K562 (cell line): ENCODE data around the gene ZNF331. TPM values are rescaled to one million over a fixed set of nuclear protein-coding genes. Genes with fewer than 3 reads are reported as not detected.

Experiments used
- ATAC-seq: fragments of 200-7000 bp; cut with Tn5 transposase; 3 replicates; pipeline ENCODE4 v1.9.1; 2020; ENCODE audit warnings: moderate library complexity
- BruUV-seq: library from RNA; stranded (reverse); fragments of 400-500 nt; replicated peaks from 2 replicates; lab custom pipeline; 2021; lab: Mats Ljungman, UMichigan
- CTCF ChIA-PET: fragments of 300-600 bp; formaldehyde crosslinking; extraction: SDS; loops from one replicate; lab custom pipeline; 2021; ENCODE audit warnings: low intra/inter-chr PET ratio; lab: Yijun Ruan, JAX
- POLR2A ChIA-PET: fragments of 300-600, 350-650 bp; sonication (Branson Sonifier 250); formaldehyde crosslinking; extraction: SDS; loops from one replicate; lab custom pipeline; 2021; ENCODE audit warnings: antibody characterized with exemption, inconsistent platforms; lab: Yijun Ruan, JAX
- DNase-seq, 4 experiments: peaks; one replicate each; pipeline versions ENCODE4 v3.0.0 to v3.0.0-alpha.2; 2011 to 2018; ENCODE audit warnings: low spot score in 3 of 4, mixed read lengths in 3 of 4; ENCODE audit errors: extremely low read depth in 1 of 4
- FAIRE-seq: peaks from 2 replicates; lab custom pipeline; 2011; peaks lifted over from hg19 to GRCh38; lab: Jason Lieb, UNC
- H2AFZ ChIP-seq: 2 replicates; pipeline ENCODE4 v1.6.0; 2011; ENCODE audit warnings: low read depth, low read length, control low read depth, inconsistent platforms
- H3K27ac ChIP-seq: fragments of 200-600 bp; 3 replicates; pipeline ENCODE4 v1.8.0; 2011; ENCODE audit warnings: low read depth, mild to moderate bottlenecking, control low read depth, inconsistent platforms, low read length, moderate library complexity, mixed read lengths; ENCODE audit errors: extremely low read depth
- H3K27me3 ChIP-seq, 2 experiments: fragments of 300-600 bp in 1 of 2; 2 replicates in 1 of 2; 3 replicates in 1 of 2; pipeline versions ENCODE4 v1.6.0 to v1.8.0; 2011; ENCODE audit warnings: inconsistent platforms in 2 of 2, low read length in 2 of 2, mild to moderate bottlenecking in 1 of 2, mixed read lengths in 1 of 2, moderate library complexity in 1 of 2; ENCODE audit not compliant: control insufficient read depth in 2 of 2, insufficient read depth in 2 of 2
- H3K36me3 ChIP-seq: fragments of 300-600 bp; 3 replicates; pipeline ENCODE4 v1.8.0; 2011; ENCODE audit warnings: mild to moderate bottlenecking, low read length, inconsistent platforms; ENCODE audit not compliant: control insufficient read depth, insufficient read depth
- H3K4me1 ChIP-seq, 2 experiments: fragments of 200-600 bp in 1 of 2; replicated peaks in 1 of 2; 2 replicates in 1 of 2; 3 replicates in 1 of 2; pipeline versions ENCODE4 v1.5.1 to v1.8.0; 2011; ENCODE audit warnings: inconsistent platforms in 2 of 2, low read length in 2 of 2, mild to moderate bottlenecking in 1 of 2, mixed read lengths in 1 of 2, moderate library complexity in 1 of 2; ENCODE audit not compliant: control insufficient read depth in 2 of 2, insufficient read depth in 2 of 2
- H3K4me2 ChIP-seq: 2 replicates; pipeline ENCODE4 v1.6.1; 2011; ENCODE audit warnings: low read length, control low read depth, inconsistent platforms, mixed read lengths; ENCODE audit not compliant: insufficient read depth
- H3K4me3 ChIP-seq: fragments of 200-600 bp; sonication (generic), shearing (Covaris generic); 2 replicates; pipeline ENCODE4 v1.5.1; 2016; ENCODE audit warnings: control low read depth, inconsistent platforms
- H3K79me2 ChIP-seq: fragments of 200-600 bp; 3 replicates; pipeline ENCODE4 v1.8.0; 2011; ENCODE audit warnings: low read length, inconsistent platforms; ENCODE audit not compliant: control insufficient read depth, insufficient read depth
- H3K9ac ChIP-seq, 2 experiments: 2 replicates each; pipeline versions ENCODE4 v1.6.0 to v1.6.1; 2011; ENCODE audit warnings: low read depth in 2 of 2, low read length in 2 of 2, control low read depth in 1 of 2, inconsistent platforms in 1 of 2, mild to moderate bottlenecking in 1 of 2, mixed read lengths in 1 of 2; ENCODE audit not compliant: insufficient read depth in 1 of 2
- H3K9me1 ChIP-seq: one replicate; pipeline ENCODE4 v1.6.0; 2011; ENCODE audit warnings: inconsistent platforms, mild to moderate bottlenecking, low read length, moderate library complexity; ENCODE audit not compliant: control insufficient read depth, insufficient read depth
- H3K9me3 ChIP-seq: replicated peaks from 2 replicates; pipeline ENCODE4 v1.5.1; 2011; ENCODE audit warnings: low read depth, low read length, inconsistent platforms; ENCODE audit not compliant: control insufficient read depth, insufficient read depth
- H4K20me1 ChIP-seq: replicated peaks from 2 replicates; pipeline ENCODE4 v1.6.1; 2011; ENCODE audit warnings: low read length, inconsistent platforms, mixed read lengths; ENCODE audit not compliant: control insufficient read depth, insufficient read depth
- LCOR ChIP-seq: sonication (generic); formaldehyde crosslinking; IDR thresholded peaks from 2 replicates; pipeline ENCODE4 v1.8.0; 2022; ENCODE audit warnings: mild to moderate bottlenecking, missing genetic modification reagents
- PKNOX1 ChIP-seq: fragments of 450-650 bp; IDR thresholded peaks from 2 replicates; pipeline ENCODE4 v1.6.1; 2016
- TEAD1 ChIP-seq, 2 experiments: fragments of 450-650 bp in 1 of 2; sonication (generic) in 1 of 2; formaldehyde crosslinking; IDR thresholded peaks; 2 replicates each; pipeline versions ENCODE4 v1.4.0 to v1.8.0; 2020 to 2022; ENCODE audit warnings: mild to moderate bottlenecking in 2 of 2, missing genetic modification reagents in 1 of 2
- ZNF239 ChIP-seq: fragments of 250-450 bp; sonication (Bioruptor Pico); IDR thresholded peaks from 2 replicates; pipeline ENCODE4 v1.4.0; 2020; ENCODE audit warnings: mild to moderate bottlenecking
- WGBS: fragments of 100-300 bp; shearing (Covaris generic); methylation state at CpG from one replicate; pipeline ENCODE4 v1.1.6; 2016; ENCODE audit warnings: low coverage, mixed read lengths; ENCODE audit not compliant: insufficient coverage; ENCODE audit errors: missing lambda C conversion rate; 5-methylcytosine and 5-hydroxymethylcytosine counted together
- in situ Hi-C: fragments of 300-500 bp; cut with MboI; formaldehyde crosslinking; loops from 4 replicates; pipeline ENCODE4 v1.15.0; 2018; ENCODE audit warnings: inconsistent platforms, mixed read lengths
- intact Hi-C: fragments of 100-400 bp; cut with micrococcal nuclease; formaldehyde crosslinking; loops from 2 replicates; pipeline ENCODE4 v1.14.2; 2022
- polyA plus RNA-seq, 8 experiments: library from polyadenylated mRNA; depleted of rRNA in 4 of 8; stranded (reverse) in 5 of 8; unstranded in 3 of 8; fragments of >200 nt; fragmentation: Nextera tagmentation in 2 of 8; fragmentation: Illumina TruSeq in 1 of 8; extraction: Ambion mirVana in 2 of 8; extraction: Trizol in 1 of 8; gene quantifications; 2 replicates each; pipeline versions ENCODE4 v1.2.1 to v1.2.3, GENCODE V29; 2011 to 2014; ENCODE audit warnings: inconsistent platforms in 1 of 8, missing spikeins in 1 of 8
- total RNA-seq, 7 experiments: library from RNA; depleted of rRNA in 6 of 7; stranded (reverse); fragments of >200 nt in 6 of 7; fragmentation: Illumina TruSeq in 2 of 7; extraction: Trizol in 2 of 7; gene quantifications; 2 replicates each; pipeline versions ENCODE4 v1.2.1 to v1.2.3, GENCODE V29; 2011 to 2021; ENCODE audit warnings: low replicate concordance in 1 of 7

ZNF331 gene
- total and polyA plus RNA-seq, 9 of the 15 experiments (the other 6 are each of a cell fraction or from before 2014, with no cell fraction given): 0.23 to 2.7 (median 0.76) TPM

- CTCF ChIA-PET: no interaction called here
- no peaks in the 10 kb centered on the region for H3K36me3 ChIP-seq
- TF ChIP-seq PKNOX1 (no peak), TEAD1 (CRISPR knock-in tag; IDR thresholded peaks at IDR 0.05) (no peak), LCOR (no peak), ZNF239 (CRISPR knock-in tag) (no peak)
- BruUV-seq: no TSS peak
- no peaks in the 10 kb centered on the region for H3K79me2 ChIP-seq
- no peak overlapping the region for H3K4me3 ChIP-seq
- H3K4me1 ChIP-seq: no peaks in the 10 kb centered on the region
- DNase-seq (peak in 1 of 4 experiments; percentile 1), FAIRE-seq (no peak), ATAC-seq (no peak)
- in situ Hi-C loops (no loop called here), intact Hi-C loops (no loop called here)
- no peaks in the 10 kb centered on the region for H3K9me1 ChIP-seq
- H4K20me1 ChIP-seq: no peaks in the 10 kb centered on the region
- H3K9ac ChIP-seq: no peak overlapping the region
- no peak overlapping the region for H3K27ac ChIP-seq
- H2AFZ ChIP-seq: no peak overlapping the region
- POLR2A ChIA-PET: interaction anchor here (1.2 kb wide), 1 partner anchor 21 kb away, joined by 4 read pairs; no protein-coding TSS in a partner anchor
- WGBS: under 1% methylated on average over 14 of the region's 14 CpGs
- H3K4me2 ChIP-seq: no peak overlapping the region
- peaks cover 0 to 36% of the 10 kb centered on the region in 2 experiments; a peak in 4 of 5 replicates for H3K27me3 ChIP-seq
- H3K9me3 ChIP-seq: no peaks in the 10 kb centered on the region
Measured at GRCh38 chr19:53594811-53595509, 57.0 kb downstream of the ZNF331 start.
